Right lobe of liver (tissue), 6 donors: ENCODE measurements around the gene MAP2K2. TPM values are rescaled to one million over a fixed set of nuclear protein-coding genes. Genes with fewer than 3 reads are reported as not detected.

Experiments
- ATAC-seq, 4 donors: fragments of 200-7000 bp; cut with Tn5 transposase; one replicate each; pipeline ENCODE4 v1.9.1; 2020; ENCODE audit warnings: mild to moderate bottlenecking in 4 of 4, moderate library complexity in 4 of 4
- DNase-seq, 3 donors: peaks; one replicate each; pipeline ENCODE4 v3.0.0-alpha.2; 2020
- H3K27ac ChIP-seq, 3 donors: fragments of 200-600 bp; one replicate each; pipeline ENCODE4 v1.8.0; 2022
- H3K27me3 ChIP-seq, 2 donors: fragments of 200-600 bp; one replicate each; pipeline ENCODE4 v1.8.0; 2022
- H3K36me3 ChIP-seq, 4 donors: fragments of 200-600 bp; sonication (generic) in 1 of 4; one replicate each; pipeline versions ENCODE4 v1.5.1 to v1.8.0; 2017 to 2022; ENCODE audit warnings: control low read depth in 1 of 4
- H3K4me1 ChIP-seq, 4 donors: fragments of 200-600 bp; sonication (generic) in 1 of 4; one replicate each; pipeline versions ENCODE4 v1.5.1 to v1.8.0; 2017 to 2022; ENCODE audit warnings: control low read depth in 1 of 4
- H3K4me3 ChIP-seq, 3 donors: fragments of 200-600 bp; one replicate each; pipeline ENCODE4 v1.8.0; 2022
- H3K9me3 ChIP-seq, 4 donors: fragments of 200-600 bp; sonication (generic) in 1 of 4; one replicate each; pipeline versions ENCODE4 v1.5.1 to v1.8.0; 2017 to 2022; ENCODE audit warnings: control low read depth in 1 of 4
- POLR2A ChIP-seq: fragments of 450-650 bp; IDR thresholded peaks from one replicate; pipeline ENCODE4 v1.6.1; 2017; ENCODE audit warnings: antibody characterized with exemption, mild to moderate bottlenecking
- WGBS: methylation state at CpG from one replicate; pipeline ENCODE4 v1.1.6; 2018; ENCODE audit warnings: low coverage, low lambda C conversion rate; ENCODE audit not compliant: insufficient coverage; ENCODE audit errors: missing lambda C conversion rate; 5-methylcytosine and 5-hydroxymethylcytosine counted together
- intact Hi-C, 2 donors: fragments of 100-400 bp; cut with DNase I; formaldehyde crosslinking; loops; one replicate each; pipeline versions ENCODE4 v1.11.2 to v1.14.1; 2022
- total RNA-seq, 6 experiments: library from RNA; depleted of rRNA in 2 of 6; stranded (reverse); fragments of >200 nt in 2 of 6; fragmentation: NEBNext Ultra II Directional in 3 of 6; extraction: Animal tissue kit (Norgen Biotek cat#: 25700) in 3 of 6; gene quantifications; one replicate each; pipeline versions ENCODE4 v1.1.0 to v1.2.4, GENCODE V29; 2016 to 2023
- TF ChIP-seq, protein P1 (sequence below), 4 donors: fragments of 200-600 bp in 3 of 4; fragments of 450-650 bp in 1 of 4; IDR thresholded peaks; one replicate each; pipeline versions ENCODE4 v1.5.1 to v1.8.0; 2016 to 2022; ENCODE audit warnings: antibody characterized with exemption in 4 of 4, mild to moderate bottlenecking in 2 of 4
- donor health status: DM: no; HTN: yes; CAD: no.
- donor health status: DM: no; HTN: no; CAD: no.
- donor health status: DM: no; HTN: no; CAD: no.
- donor health status: DM: no; HTN: yes; CAD: no.
- donor health status: DM: no; HTN: yes; CAD: no.

MAP2K2 gene
- total RNA-seq, 6 experiments from 2014 or later, result 50.2 to 75.7 (median 59.8) TPM

GRCh38 chr19:4095488-4095844 lies 28.5 kb downstream of the MAP2K2 start:
- Histone ChIP-seq H3K4me3 (no peak overlapping the region), H3K4me1 (peaks cover 0 to 4% (median 0%) of the 10 kb centered on the region in 4 donors), H3K36me3 (peaks cover 0 to 24% (median 5%) of the 10 kb centered on the region in 4 donors), H3K27me3 (no peaks in the 10 kb centered on the region), H3K9me3 (no peaks in the 10 kb centered on the region), H3K27ac (no peak overlapping the region)
- no CpG with 5 or more reads among the region's 12 CpGs for WGBS
- no peak for ATAC-seq
- intact Hi-C loops, result no loop called here
- no peak for TF ChIP-seq POLR2A
- no peak for DNase-seq

DNA sequence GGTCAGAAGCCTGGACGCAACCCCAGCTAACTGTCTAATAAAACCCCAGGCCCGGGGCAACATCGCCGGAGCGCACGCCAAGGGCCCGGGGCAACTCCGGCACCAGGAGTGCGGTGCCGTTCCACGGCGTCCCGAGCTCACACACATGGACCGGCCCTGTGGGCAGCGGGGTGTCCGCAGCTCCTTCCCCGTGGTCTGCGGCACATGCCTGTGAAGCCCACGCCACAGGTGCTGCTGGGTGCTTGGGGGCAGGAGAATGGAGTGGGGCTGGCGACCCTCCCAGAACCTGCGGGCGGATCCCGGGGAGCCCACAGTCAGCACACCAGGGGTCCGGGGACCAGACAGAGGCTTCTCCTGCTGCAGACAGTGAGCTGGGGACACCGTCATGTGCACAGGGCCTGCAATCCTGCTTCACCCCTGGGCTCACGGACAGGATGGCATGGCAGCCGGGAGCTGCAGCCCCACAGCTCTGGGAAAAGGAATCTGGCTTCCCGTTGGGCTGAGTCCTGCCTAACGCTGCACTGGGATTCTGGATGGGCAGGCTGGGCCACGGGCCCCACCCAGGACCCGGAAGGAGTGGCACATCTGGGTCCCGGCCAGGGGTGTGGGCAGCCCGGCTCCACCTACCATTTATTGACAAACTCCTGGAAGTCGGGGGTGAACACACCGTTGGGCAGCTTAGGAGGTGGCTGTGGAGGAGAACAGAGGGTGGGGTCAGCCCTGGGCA lies 29.0 kb downstream of the MAP2K2 start:
- intact Hi-C loops, result no loop called here
- Histone ChIP-seq H3K4me1 (peaks cover 0 to 4% (median 0%) of the 10 kb centered on the region in 4 donors), H3K36me3 (peaks cover 0 to 27% (median 8%) of the 10 kb centered on the region in 4 donors), H3K4me3 (no peak overlapping the region), H3K27ac (no peak overlapping the region), H3K27me3 (no peaks in the 10 kb centered on the region), H3K9me3 (no peaks in the 10 kb centered on the region)
- 100% methylated on average over 2 of the region's 35 CpGs for WGBS
- ATAC-seq (no peak), DNase-seq (no peak)
- no peak for TF ChIP-seq POLR2A
- TF ChIP-seq, protein P1, sequence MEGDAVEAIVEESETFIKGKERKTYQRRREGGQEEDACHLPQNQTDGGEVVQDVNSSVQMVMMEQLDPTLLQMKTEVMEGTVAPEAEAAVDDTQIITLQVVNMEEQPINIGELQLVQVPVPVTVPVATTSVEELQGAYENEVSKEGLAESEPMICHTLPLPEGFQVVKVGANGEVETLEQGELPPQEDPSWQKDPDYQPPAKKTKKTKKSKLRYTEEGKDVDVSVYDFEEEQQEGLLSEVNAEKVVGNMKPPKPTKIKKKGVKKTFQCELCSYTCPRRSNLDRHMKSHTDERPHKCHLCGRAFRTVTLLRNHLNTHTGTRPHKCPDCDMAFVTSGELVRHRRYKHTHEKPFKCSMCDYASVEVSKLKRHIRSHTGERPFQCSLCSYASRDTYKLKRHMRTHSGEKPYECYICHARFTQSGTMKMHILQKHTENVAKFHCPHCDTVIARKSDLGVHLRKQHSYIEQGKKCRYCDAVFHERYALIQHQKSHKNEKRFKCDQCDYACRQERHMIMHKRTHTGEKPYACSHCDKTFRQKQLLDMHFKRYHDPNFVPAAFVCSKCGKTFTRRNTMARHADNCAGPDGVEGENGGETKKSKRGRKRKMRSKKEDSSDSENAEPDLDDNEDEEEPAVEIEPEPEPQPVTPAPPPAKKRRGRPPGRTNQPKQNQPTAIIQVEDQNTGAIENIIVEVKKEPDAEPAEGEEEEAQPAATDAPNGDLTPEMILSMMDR (IDR thresholded peaks at IDR 0.05), result no peak

DNA sequence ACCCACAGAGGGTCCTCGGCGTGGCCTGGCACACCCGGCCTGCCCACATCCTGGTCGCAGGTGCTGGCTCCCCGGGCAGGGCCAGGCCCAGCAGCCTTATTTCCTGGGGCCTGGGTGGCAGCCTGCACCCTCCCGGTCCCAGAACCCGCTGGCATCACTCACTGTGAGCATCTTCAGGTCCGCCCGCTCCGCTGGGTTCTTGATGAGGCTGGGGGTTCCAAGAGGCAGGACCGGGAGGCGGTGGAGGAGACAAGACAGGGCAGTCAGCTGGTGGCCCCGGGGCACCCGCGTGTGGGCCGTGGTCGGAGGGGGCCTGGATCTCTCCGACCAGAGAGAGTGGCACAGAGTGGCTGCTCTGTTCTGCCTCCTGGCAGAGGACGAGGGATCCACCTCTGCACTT lies 29.6 kb downstream of the MAP2K2 start:
- DNase-seq, result no peak
- WGBS, result 93% methylated on average over 3 of the region's 19 CpGs

GRCh38 chr19:4093643-4094175 lies 30.2 kb downstream of the MAP2K2 start:
- DNase-seq (no peak), ATAC-seq (no peak)
- Histone ChIP-seq H3K4me3 (no peak overlapping the region), H3K27me3 (no peaks in the 10 kb centered on the region), H3K27ac (no peak overlapping the region), H3K4me1 (peaks cover 0 to 4% (median 0%) of the 10 kb centered on the region in 4 donors), H3K36me3 (peaks cover 0 to 24% (median 5%) of the 10 kb centered on the region in 4 donors), H3K9me3 (no peaks in the 10 kb centered on the region)
- intact Hi-C loops, result no loop called here
- TF ChIP-seq POLR2A, result no peak
- TF ChIP-seq, protein P1 (IDR thresholded peaks at IDR 0.05), result no peak
- WGBS, result 96% methylated on average over 12 of the region's 18 CpGs

More for the DNA sequence above, 29.6 kb downstream of the MAP2K2 start:
- intact Hi-C loops, result no loop called here
- H3K4me1 ChIP-seq, result peaks cover 0 to 4% (median 0%) of the 10 kb centered on the region in 4 donors
- no peak for ATAC-seq
- no peaks in the 10 kb centered on the region for H3K27me3 ChIP-seq
- no peaks in the 10 kb centered on the region for H3K9me3 ChIP-seq
- peaks cover 0 to 29% (median 6%) of the 10 kb centered on the region in 4 donors for H3K36me3 ChIP-seq
- no peak overlapping the region for H3K27ac ChIP-seq
- TF ChIP-seq POLR2A, result no peak
- TF ChIP-seq, protein P1 (IDR thresholded peaks at IDR 0.05), result no peak
- no peak overlapping the region for H3K4me3 ChIP-seq
